Measurements from ENCODE around the gene GBP7.
"Not testable (repeated sequence)": the region's sequence is repeated elsewhere in the genome, so short reads cannot be mapped to it uniquely, and the experiment has no call there.

GBP7 gene

DNA sequence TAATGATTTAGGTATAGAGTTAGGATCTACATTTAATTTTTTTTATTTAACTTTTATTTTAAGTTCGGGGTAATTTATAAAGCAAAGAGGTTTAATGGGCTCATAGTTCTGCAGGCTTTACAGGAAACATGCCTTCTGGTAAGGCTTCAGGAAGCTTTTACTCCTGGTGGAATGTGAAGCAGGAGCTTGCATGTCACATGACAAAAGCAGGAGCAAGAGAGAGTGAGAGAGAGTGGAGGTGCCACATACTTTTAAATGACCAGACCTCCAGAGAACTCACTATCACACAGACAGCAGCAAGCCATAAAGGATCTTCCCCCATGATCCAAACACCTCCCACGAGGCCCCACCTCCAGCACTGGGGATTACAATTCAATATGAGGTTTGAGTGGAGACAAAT, 32.3 kb downstream of the GBP7 start:
- no peak for DNase-seq (ENCODE audit: low spot score)
- in situ Hi-C loops (cut with MboI; ENCODE audit: low pct_unique_long_range_greater_than_20kb, low sequenced_read_pairs, unreplicated experiment) = no loop called here
- TF ChIP-seq, protein P1, sequence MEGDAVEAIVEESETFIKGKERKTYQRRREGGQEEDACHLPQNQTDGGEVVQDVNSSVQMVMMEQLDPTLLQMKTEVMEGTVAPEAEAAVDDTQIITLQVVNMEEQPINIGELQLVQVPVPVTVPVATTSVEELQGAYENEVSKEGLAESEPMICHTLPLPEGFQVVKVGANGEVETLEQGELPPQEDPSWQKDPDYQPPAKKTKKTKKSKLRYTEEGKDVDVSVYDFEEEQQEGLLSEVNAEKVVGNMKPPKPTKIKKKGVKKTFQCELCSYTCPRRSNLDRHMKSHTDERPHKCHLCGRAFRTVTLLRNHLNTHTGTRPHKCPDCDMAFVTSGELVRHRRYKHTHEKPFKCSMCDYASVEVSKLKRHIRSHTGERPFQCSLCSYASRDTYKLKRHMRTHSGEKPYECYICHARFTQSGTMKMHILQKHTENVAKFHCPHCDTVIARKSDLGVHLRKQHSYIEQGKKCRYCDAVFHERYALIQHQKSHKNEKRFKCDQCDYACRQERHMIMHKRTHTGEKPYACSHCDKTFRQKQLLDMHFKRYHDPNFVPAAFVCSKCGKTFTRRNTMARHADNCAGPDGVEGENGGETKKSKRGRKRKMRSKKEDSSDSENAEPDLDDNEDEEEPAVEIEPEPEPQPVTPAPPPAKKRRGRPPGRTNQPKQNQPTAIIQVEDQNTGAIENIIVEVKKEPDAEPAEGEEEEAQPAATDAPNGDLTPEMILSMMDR (IDR thresholded peaks at IDR 0.05; ENCODE audit: extremely low read depth, insufficient read depth, missing control alignments) = no peak

DNA sequence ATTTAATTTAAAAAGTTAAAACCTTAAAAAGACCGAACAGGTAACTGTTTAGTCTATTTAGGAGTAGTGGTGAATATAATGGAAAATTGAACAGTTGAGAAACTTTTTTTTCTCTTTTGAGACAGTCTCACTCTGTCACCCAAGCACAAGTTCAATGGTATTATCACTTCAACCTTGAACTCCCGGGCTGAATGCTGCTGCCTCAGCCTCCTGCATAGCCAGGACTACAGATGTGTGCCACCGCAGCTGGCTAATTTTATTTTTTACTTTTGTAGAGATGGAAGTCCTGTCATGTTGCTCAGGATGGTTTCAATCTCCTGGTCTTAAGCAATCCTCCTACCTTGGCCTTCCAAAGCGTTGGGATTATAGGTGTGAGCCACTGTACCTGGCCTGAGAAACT, 33.6 kb downstream of the GBP7 start:
- TF ChIP-seq, protein P1 (IDR thresholded peaks at IDR 0.05; ENCODE audit: extremely low read depth, insufficient read depth, missing control alignments) = no peak
- in situ Hi-C loops (cut with MboI; ENCODE audit: low pct_unique_long_range_greater_than_20kb, low sequenced_read_pairs, unreplicated experiment) = no loop called here
- DNase-seq (ENCODE audit: low spot score) = no peak

DNA sequence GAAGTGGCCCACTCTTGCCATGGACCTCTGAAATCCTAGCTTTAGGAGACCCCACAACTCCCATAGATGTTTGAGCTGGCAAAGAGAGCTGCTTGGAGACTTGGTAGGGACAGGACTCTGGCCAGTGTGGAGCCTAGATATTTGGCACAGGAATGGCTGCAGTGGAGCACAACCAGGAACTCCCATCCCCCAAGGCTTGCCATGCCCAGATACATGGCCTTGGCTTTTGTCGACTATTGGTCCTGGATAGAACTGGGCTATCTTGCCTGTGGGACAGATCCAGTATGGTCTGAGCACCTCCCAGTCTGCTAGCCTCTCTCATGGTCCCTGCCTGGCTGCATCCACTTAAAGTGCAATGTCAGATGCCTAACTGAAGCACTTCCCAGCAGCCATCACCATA, 42.1 kb downstream of the GBP7 start:
- in situ Hi-C loops (cut with MboI; ENCODE audit: low pct_unique_long_range_greater_than_20kb, low sequenced_read_pairs, unreplicated experiment) = no loop called here
- TF ChIP-seq, protein P1 (IDR thresholded peaks at IDR 0.05; ENCODE audit: extremely low read depth, insufficient read depth, missing control alignments) = no peak
- DNase-seq (ENCODE audit: low spot score) = no peak

DNA sequence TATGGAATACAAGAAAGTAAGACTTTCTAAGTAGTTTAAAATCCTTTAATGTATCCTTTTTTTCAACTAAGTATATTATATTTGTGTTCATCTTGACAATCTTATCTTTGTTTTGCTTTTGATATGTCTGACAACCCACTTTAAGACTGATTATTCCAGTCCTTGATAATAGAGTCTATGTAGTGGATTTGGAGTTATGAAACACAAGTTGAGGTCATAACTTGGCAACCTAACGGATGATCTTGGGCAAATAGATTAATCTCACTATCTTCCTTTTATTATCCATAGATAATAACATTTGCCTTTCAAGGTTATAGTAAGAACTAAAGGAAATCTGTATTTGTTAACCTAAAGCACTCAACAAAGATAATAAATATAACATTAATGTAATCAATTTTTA, 45.1 kb downstream of the GBP7 start:
- in situ Hi-C loops (cut with MboI; ENCODE audit: low pct_unique_long_range_greater_than_20kb, low sequenced_read_pairs, unreplicated experiment) = no loop called here
- no peak for DNase-seq (ENCODE audit: low spot score)
- TF ChIP-seq, protein P1 (IDR thresholded peaks at IDR 0.05; ENCODE audit: extremely low read depth, insufficient read depth, missing control alignments) = no peak

DNA sequence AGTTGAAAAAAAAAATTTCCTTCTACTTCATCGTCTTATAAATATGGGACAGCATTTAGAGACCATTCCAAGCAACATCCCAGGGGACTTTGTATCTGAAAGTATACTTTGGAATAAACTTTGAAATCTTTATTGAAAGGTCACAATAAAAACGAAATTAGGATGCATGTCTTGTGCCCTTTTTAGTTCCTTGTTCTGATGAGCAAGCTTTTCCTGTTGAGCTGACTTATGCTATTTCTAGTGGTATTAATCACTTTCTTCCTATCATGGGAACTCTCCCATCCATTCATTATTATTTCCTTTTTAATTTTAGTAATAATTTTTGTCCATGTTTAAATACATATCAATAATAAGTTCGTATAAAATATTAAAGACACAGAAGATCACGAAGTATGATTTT, 45.9 kb downstream of the GBP7 start:
- TF ChIP-seq, protein P1 (IDR thresholded peaks at IDR 0.05; ENCODE audit: extremely low read depth, insufficient read depth, missing control alignments) = no peak
- DNase-seq (ENCODE audit: low spot score) = no peak
- in situ Hi-C loops (cut with MboI; ENCODE audit: low pct_unique_long_range_greater_than_20kb, low sequenced_read_pairs, unreplicated experiment) = no loop called here

DNA sequence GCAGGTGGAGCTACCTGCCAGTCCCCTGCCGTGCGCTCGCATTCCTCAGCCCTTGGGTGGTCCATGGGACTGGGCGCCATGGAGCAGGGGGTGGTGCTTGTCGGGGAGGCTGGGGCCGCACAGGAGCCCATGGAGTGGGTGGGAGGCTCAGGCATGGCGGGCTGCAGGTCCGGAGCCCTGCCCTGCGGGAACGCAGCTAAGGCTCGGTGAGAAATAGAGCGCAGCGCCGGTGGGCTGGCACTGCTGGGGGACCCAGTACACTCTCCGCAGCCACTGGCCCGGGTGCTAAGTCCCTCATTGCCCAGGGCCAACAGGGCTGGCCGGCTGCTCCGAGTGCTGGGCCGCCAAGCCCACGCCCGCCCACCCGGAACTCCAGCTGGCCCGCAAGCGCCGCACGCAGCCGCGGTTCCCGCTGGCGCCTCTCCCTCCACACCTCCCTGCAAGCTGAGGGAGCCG, 47.8 kb downstream of the GBP7 start:
- in situ Hi-C loops (cut with MboI; ENCODE audit: low pct_unique_long_range_greater_than_20kb, low sequenced_read_pairs, unreplicated experiment); DNase-seq (ENCODE audit: low spot score): not testable (repeated sequence)

DNA sequence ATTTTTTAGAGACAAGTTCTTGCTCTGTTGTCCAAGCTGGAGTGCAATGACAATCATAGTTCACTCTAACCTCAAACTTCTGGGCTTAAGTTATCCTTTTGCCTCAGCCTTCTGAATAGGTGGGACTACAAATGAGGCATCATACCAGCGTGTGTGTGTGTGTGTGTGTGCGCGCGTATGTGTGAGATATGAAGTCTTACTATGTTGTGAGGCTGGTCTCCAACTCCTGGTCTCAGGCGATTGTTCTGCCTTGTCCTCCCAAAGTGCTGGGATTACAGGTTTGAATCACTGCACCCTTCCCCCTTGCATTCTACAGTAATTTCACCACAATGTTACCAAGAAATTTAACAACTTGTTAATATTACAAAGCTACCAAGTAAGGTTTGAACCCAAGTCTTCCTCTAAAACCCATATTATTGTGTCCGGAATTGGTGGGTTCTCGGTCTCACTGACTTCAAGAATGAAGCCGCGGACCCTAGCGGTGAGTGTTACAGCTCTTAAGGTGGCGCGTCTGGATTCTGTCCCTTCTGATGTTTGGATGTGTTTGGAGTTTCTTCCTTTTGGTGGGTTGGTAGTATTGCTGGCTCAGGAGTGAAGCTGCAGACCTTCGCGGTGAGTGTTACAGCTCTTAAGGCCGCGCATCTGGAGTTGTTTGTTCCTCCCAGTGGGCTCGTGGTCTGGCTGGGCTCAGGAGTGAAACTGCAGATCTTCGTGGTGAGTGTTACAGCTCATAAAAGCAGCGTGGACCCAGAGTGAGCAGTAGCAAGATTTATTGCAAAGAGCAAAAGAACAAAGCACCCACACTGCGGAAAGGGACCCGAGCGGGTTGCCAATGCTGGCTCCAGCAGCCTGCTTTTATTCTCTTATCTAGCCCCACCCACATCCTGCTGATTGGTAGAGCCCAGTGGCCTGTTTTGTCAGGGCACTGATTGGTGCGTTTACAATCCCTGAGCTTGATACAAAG, 48.9 kb downstream of the GBP7 start:
- DNase-seq (ENCODE audit: low spot score); in situ Hi-C loops (cut with MboI; ENCODE audit: low pct_unique_long_range_greater_than_20kb, low sequenced_read_pairs, unreplicated experiment): not testable (repeated sequence)

Measured in GM13977 (cell line).